GM12801 (cell line): ENCODE data around the gene KCNIP1.

Source experiments
- CTCF ChIP-seq: IDR thresholded peaks from one replicate; pipeline ENCODE4 v1.5.1; 2011; ENCODE audit warnings: control low read depth; ENCODE audit not compliant: insufficient read length; ENCODE audit errors: extremely low read depth

The KCNIP1 gene

GRCh38 chr5:170638454-170639220 is 134.8 kb downstream of the KCNIP1 start:
- TF ChIP-seq CTCF: no peak

- TF ChIP-seq CTCF: no peak
These were observed 135.6 kb downstream of the KCNIP1 start for GRCh38 chr5:170639221-170639925.

GRCh38 chr5:170640731-170641588 is 137.1 kb downstream of the KCNIP1 start:
- no peak for TF ChIP-seq CTCF

GRCh38 chr5:170641589-170642031 is 137.8 kb downstream of the KCNIP1 start:
- no peak for TF ChIP-seq CTCF

- TF ChIP-seq CTCF: no peak
These were observed 138.4 kb downstream of the KCNIP1 start for GRCh38 chr5:170642066-170642735.

- no peak for TF ChIP-seq CTCF
These were observed 139.1 kb downstream of the KCNIP1 start for GRCh38 chr5:170642776-170643436.
